NCI-H69 (cell line): ENCODE results near the gene EIF5A.
A peak's percentile ranks its signal among the peaks of the same experiment; 100 is the strongest.

ENCODE experiments used
- DNase-seq: peaks from one replicate; lab custom pipeline; 2025; lab: John Stamatoyannopoulos, UW

Gene EIF5A

GRCh38 chr17:7306911-7307685 lies at the start of gene EIF5A:
EIF5A (plus strand) TSS chr17:7307628; CDS start chr17:7309636, 2,008 bp downstream.
- peak; percentile 98 for DNase-seq

- no peak for DNase-seq
These were observed 48.5 kb upstream of the EIF5A start for GRCh38 chr17:7258731-7259554.

DNA sequence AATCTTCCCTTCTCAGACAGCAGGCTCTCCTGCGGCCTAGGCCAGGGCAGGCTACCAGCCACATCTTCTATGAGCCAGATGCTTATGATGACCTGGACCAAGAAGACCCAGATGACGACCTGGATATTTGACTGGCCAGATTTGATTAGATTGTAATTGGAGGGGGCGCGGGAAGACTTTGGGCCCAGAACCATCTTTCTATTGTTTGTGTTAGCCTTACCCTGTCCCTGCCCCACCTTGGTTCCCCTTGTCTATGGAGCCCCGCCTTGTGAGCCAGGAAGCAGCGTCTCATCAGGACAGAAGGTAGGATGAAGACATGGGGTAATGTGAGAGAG lies 47.9 kb upstream of the EIF5A start:
- no peak for DNase-seq

DNA sequence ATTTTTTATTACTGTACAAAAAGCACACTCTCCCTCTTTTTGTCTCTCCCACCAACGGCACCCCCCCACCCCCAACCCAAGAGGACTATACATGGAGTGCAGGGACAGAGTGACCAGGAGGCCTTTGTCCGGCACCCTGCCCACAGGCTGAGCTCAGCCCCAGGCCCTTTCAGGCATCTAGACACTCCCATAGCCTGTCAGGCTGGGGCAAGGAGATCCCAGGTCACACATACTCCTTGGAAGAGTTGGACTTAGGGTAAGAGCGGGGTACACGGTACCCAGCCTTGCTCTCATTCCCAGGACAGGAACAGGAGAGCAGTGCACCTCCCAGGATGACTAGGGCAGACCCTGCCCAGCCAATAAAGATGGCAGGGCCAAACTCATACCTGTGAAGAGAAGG lies 47.3 kb upstream of the EIF5A start:
- DNase-seq, result no peak

- DNase-seq, result peak; percentile 59
These were observed 46.6 kb upstream of the EIF5A start for GRCh38 chr17:7260651-7261378.

DNA sequence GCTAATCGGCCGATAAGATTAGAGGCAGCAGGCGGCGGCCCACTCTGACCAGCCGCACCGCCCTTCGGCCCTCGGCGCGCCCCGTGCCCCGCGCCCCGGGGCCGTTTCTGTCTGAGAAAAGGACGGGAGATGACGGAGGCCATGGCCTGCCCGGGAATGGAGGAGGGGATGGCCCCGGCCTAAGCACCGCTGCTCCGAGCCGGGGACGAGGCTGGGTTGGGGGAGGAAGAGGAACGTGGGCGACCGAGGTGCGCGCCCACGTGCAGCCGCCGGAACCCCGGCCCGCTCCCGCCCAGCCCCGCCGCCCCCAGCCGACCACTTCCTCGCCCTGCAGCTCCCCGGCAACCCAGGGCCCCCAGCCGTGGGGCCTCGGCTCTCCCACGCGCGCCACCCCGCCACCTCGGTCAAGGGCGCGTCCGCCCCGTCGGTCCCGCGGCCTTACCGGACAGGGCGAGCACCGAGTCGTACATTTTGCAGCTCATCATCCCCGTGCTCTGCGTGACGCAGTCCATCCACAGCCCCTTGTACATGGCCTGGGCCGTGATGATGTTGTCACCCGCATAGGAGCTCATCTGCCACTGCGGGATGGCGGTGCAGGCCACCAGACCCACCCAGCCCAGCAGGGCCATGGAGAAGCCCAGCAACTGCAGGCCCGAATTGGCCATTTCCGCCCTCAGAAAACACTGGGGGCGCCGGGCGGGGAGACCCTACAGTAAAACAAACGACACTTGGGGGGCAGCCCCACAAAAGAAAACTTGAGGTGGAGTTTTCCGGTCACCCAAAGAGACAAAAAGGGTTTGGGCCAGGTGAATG lies 45.8 kb upstream of the EIF5A start:
- DNase-seq, result peak; percentile 33

DNA sequence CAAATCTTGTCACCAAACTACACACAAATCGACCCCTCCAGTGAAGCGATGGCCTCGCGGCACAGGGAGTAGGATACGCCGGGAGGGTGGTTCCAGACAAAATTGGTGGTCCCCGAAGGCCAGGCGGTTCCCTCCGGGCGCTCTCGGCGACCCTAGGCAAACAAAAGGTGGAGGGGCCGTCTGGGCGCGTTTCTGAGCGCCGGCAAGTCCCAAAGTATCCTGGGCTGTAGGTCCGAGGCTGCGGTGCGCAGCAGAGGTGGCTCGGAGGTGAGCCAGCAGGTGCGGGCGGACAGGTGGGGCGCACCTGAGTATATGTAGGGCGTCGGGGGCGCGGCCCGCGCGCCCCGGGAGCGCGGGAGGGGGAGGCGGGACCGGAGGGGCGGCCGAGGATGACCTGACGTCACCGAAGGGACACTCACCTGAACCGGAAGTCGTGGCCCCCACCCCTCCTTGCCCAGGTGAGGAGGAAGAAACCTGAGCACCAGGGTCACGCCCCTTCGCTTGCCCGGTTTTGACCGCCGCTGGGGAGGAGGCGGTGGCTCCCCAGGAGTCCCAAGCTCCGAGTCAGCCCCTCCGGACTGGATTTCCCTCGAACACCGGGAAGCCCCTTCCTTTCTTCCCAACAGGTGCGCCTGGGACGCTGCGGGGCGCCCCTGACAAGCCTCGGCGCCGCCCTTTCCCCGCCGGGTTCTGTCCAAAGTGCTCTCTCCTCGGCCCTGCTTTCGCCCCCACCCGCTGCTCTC lies 45.1 kb upstream of the EIF5A start, which contains the start of gene CLDN7:
Gene CLDN7, minus strand, starts transcription at position 287 of the 743 bp plus-strand sequence. CDS start 435 bp downstream, outside the sequence.
- DNase-seq, result peak; percentile 88

- DNase-seq, result peak; percentile 78
These were observed 44.3 kb upstream of the EIF5A start for GRCh38 chr17:7262935-7263800.

DNA sequence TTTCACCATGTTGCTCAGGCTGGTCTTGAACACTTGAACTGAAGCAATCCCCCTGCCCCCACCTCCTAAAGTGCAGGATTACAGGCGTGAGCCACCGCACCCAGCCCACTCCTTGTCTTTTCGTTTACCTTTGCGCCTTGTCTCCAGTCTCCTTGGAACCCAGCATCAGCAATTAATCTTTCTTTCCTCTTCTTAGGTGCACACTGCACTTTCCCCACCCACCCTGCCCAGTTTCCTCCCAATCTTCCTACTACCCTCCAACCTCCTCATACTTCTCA lies 43.7 kb upstream of the EIF5A start:
- peak; percentile 42 for DNase-seq

DNA sequence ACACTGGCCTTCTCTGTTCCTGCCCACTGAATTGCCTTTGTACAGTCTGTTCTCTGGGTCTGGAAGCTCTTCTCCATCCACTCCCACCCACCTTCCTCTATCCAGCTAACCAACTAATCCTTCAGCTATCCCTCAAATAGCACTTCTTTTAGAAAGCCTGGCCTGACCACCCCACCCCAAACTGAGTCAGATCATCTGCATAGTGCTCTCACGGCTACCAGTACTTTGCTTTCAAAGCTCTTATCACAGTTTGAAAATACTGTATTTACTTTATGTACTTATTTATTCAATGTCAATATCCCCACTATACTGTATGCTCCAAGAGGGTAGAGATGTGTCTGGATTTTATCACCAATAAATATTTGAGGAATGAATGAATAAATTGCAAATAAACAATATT lies 40.6 kb upstream of the EIF5A start:
- no peak for DNase-seq

DNA sequence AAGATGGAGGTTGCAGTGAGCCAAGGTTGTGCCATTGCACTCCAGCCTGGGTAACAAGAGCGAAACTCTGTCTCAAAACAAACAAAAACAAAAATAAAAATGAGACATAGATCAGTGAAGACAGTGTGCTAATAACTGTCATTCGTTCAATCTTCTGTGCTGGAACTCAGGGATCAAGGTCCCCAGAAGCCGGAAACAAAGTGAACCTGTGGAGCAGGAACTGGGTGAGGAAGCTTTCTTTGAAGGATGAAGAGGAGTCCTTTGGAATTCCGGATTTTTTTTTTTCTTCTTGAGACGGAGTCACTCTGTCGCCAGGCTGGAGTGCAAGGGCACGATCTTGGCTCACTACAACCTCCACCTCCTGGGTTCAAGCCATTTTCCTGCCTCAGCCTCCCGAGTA lies 28.0 kb upstream of the EIF5A start:
- DNase-seq, result no peak

GRCh38 chr17:7280519-7281073 lies 26.8 kb upstream of the EIF5A start:
- DNase-seq, result peak; percentile 78

DNA sequence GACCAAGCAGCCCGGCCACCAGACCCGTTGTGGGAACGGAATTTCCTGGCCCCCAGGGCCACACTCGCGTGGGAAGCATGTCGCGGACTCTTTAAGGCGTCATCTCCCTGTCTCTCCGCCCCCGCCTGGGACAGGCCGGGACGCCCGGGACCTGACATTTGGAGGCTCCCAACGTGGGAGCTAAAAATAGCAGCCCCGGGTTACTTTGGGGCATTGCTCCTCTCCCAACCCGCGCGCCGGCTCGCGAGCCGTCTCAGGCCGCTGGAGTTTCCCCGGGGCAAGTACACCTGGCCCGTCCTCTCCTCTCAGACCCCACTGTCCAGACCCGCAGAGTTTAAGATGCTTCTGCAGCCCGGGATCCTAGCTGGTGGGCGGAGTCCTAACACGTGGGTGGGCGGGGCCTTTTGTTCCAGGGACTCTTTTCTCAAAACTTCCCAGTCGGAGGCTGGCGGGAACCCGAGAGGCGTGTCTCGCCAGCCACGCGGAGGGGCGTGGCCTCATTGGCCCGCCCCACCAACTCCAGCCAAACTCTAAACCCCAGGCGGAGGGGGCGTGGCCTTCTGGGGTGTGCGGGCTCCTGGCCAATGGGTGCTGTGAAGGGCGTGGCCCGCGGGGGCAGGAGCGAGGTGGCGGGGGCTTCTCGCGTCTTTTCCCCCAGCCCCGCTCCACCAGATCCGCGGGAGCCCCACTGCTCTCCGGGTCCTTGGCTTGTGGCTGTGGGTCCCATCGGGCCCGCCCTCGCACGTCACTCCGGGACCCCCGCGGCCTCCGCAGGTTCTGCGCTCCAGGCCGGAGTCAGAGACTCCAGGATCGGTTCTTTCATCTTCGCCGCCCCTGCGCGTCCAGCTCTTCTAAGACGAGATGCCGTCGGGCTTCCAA lies 26.1 kb upstream of the EIF5A start, which contains the start of gene SLC2A4:
Gene SLC2A4, plus strand, starts transcription at position 645 of the 879 bp plus-strand sequence. Its CDS starts 217 bp downstream, at position 862.
- peak; percentile 92 for DNase-seq

DNA sequence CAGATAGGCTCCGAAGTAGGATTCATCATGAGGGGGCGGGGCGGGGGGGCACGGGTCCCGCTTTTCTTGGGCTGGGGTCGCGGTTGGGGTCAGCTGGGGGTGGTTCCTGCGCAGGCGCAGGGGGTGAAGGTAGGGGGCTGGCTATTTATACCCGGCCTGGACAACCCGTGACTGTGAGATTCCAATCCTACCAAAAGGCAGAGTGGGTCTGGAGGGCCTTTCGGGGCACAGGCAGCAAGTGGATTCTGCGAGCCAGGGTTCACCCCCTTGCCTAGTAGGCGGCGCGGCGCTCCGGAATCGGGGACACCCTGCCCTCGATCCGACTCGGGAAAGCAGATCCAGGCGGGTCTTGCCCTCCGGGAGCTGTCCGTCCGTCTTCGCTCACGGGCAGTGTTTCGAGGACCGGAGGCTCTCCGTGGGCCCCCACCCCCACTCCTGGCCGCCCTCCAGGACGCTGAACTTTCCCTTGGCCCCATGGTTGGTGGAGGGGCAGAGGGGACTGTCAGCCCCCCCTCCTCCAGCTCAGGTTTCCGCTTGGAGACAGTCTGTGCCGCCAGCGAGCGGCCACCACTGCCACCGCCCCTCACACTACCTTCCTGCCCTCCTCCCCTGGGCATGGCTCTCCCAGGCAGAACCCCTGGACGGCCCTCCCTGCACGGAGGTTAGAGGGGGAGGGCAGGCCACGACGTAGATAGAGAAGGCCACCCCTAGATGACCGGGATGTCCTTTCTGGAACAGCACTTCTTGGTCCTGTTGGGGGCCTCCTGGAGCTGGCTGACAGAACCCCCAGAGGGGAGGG lies 25.3 kb upstream of the EIF5A start:
- peak; percentile 30 for DNase-seq

DNA sequence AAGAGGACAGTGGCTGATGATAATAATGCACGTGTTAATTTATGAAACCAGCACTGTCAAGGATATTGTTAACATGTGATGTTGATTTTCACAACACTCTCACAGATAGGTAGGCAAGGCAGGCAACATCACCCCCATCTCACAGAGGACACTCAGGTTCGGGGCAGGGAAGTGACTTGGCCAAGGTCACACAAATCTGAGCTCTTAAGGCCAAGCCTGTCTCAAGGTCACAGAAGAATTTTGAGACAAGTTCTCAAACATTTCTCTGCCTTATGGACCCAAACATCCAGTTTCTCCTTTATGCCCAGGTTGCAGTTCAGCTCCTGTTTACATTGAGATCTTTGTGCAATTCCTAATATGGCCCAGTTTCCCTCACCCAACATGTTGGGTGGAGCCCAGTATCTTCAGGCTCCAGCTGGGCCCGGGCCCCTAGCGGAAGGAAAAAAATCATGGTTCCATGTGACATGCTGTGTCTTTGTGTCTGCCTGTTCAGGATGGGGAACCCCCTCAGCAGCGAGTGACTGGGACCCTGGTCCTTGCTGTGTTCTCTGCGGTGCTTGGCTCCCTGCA lies 24.6 kb upstream of the EIF5A start:
- DNase-seq, result no peak

DNA sequence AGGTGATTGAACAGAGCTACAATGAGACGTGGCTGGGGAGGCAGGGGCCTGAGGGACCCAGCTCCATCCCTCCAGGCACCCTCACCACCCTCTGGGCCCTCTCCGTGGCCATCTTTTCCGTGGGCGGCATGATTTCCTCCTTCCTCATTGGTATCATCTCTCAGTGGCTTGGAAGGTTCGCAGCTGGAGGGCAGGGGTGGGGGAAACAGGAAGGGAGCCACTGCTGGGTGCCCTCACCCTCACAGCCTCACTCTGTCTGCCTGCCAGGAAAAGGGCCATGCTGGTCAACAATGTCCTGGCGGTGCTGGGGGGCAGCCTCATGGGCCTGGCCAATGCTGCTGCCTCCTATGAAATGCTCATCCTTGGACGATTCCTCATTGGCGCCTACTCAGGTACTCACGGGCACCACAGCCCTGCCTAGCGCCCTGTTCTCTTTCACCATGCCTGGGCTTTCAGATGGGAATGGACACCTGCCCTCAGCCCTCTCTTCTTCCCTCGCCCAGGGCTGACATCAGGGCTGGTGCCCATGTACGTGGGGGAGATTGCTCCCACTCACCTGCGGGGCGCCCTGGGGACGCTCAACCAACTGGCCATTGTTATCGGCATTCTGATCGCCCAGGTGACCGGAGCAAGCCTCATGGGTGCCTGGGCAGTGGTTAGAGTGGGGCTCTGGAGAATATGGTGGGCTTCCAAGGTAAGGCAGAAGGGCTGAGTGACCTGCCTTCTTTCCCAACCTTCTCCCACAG lies 23.8 kb upstream of the EIF5A start:
- DNase-seq, result no peak

GRCh38 chr17:7284911-7285310 lies 22.5 kb upstream of the EIF5A start:
- DNase-seq, result no peak
